ENCODE data around the gene ACTL7B.

- TF ChIP-seq POLR2A (IDR thresholded peaks at IDR 0.05; ENCODE audit: low read depth, low read length): no peak
- no peak for TF ChIP-seq CEBPB (IDR thresholded peaks at IDR 0.05; ENCODE audit: low read depth, low read length)
- no peak for TF ChIP-seq CTCF (conservative IDR thresholded peaks at IDR 0.05; ENCODE audit: low read depth, low read length)
- TF ChIP-seq MXI1 (IDR thresholded peaks at IDR 0.05; ENCODE audit: borderline replicate concordance, low read depth, low read length): no peak
- no peak for TF ChIP-seq MAZ (IDR thresholded peaks at IDR 0.05; ENCODE audit: borderline replicate concordance, low read depth, low read length)
- no peak for TF ChIP-seq RFX5 (IDR thresholded peaks at IDR 0.05; ENCODE audit: low read depth, low read length)
- TF ChIP-seq RAD21 (IDR thresholded peaks at IDR 0.05; ENCODE audit: low read length): no peak
- TF ChIP-seq SMC3 (IDR thresholded peaks at IDR 0.05; ENCODE audit: low read depth, low read length): no peak
- no peak for TF ChIP-seq MAFK (IDR thresholded peaks at IDR 0.05; ENCODE audit: low read depth, low read length)
- TF ChIP-seq, protein P1, sequence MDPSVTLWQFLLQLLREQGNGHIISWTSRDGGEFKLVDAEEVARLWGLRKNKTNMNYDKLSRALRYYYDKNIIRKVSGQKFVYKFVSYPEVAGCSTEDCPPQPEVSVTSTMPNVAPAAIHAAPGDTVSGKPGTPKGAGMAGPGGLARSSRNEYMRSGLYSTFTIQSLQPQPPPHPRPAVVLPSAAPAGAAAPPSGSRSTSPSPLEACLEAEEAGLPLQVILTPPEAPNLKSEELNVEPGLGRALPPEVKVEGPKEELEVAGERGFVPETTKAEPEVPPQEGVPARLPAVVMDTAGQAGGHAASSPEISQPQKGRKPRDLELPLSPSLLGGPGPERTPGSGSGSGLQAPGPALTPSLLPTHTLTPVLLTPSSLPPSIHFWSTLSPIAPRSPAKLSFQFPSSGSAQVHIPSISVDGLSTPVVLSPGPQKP (IDR thresholded peaks at IDR 0.05; ENCODE audit: borderline replicate concordance, low read depth, low read length): no peak
- TF ChIP-seq RCOR1 (IDR thresholded peaks at IDR 0.05; ENCODE audit: insufficient replicate concordance, low read length): no peak
- TF ChIP-seq, protein P2, sequence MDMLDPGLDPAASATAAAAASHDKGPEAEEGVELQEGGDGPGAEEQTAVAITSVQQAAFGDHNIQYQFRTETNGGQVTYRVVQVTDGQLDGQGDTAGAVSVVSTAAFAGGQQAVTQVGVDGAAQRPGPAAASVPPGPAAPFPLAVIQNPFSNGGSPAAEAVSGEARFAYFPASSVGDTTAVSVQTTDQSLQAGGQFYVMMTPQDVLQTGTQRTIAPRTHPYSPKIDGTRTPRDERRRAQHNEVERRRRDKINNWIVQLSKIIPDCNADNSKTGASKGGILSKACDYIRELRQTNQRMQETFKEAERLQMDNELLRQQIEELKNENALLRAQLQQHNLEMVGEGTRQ (IDR thresholded peaks at IDR 0.05; ENCODE audit: low read depth, low read length): no peak
These were observed 8.1 kb upstream of the ACTL7B start for GRCh38 chr9:108863891-108864290.

All from IMR-90 (cell line).